Inflammatory macrophage treated with lipopolysaccharide for 4 hours (primary cell): Measurements from ENCODE around the gene ITK.
A peak's percentile ranks its signal among the peaks of the same experiment; 100 is the strongest.
"Not testable (repeated sequence)": the region's sequence is repeated elsewhere in the genome, so short reads cannot be mapped to it uniquely, and the experiment has no call there.

Experiments
- DNase-seq: peaks from one replicate; pipeline ENCODE4 v3.0.0-alpha.2; 2020

The ITK gene

GRCh38 chr5:157168286-157168685 is 12.4 kb upstream of the ITK start:
- no peak for DNase-seq

GRCh38 chr5:157172403-157172802 is 8.2 kb upstream of the ITK start:
- no peak for DNase-seq

GRCh38 chr5:157175071-157175612 is 5.5 kb upstream of the ITK start:
- DNase-seq, result no peak

GRCh38 chr5:157177953-157178352 is 2.7 kb upstream of the ITK start:
- peak; percentile 3 for DNase-seq

GRCh38 chr5:157178966-157179365 is 1.7 kb upstream of the ITK start:
- DNase-seq, result no peak

- DNase-seq, result no peak
Observed at GRCh38 chr5:157182143-157182757, 1.6 kb downstream of the ITK start.

GRCh38 chr5:157184117-157184670 is 3.6 kb downstream of the ITK start:
- no peak for DNase-seq

GRCh38 chr5:157185122-157185521 is 4.5 kb downstream of the ITK start:
- not testable (repeated sequence) for DNase-seq

GRCh38 chr5:157186309-157187045 is 5.8 kb downstream of the ITK start:
- no peak for DNase-seq

GRCh38 chr5:157187046-157187754 is 6.6 kb downstream of the ITK start:
- no peak for DNase-seq

- DNase-seq, result no peak
Observed at GRCh38 chr5:157188270-157188669, 7.6 kb downstream of the ITK start.

- no peak for DNase-seq
Observed at GRCh38 chr5:157189223-157189622, 8.6 kb downstream of the ITK start.

- no peak for DNase-seq
Observed at GRCh38 chr5:157193699-157194424, 13.2 kb downstream of the ITK start.

- DNase-seq, result no peak
Observed at GRCh38 chr5:157196045-157196444, 15.4 kb downstream of the ITK start.

- no peak for DNase-seq
Observed at GRCh38 chr5:157197086-157197485, 16.4 kb downstream of the ITK start.

- no peak for DNase-seq
Observed at GRCh38 chr5:157198277-157198986, 17.8 kb downstream of the ITK start.

- no peak for DNase-seq
Observed at GRCh38 chr5:157201857-157202256, 21.2 kb downstream of the ITK start.

- DNase-seq, result no peak
Observed at GRCh38 chr5:157203417-157203816, 22.8 kb downstream of the ITK start.

- peak; percentile 73 for DNase-seq
Observed at GRCh38 chr5:157204765-157205164, 24.1 kb downstream of the ITK start.

- no peak for DNase-seq
Observed at GRCh38 chr5:157205708-157206107, 25.1 kb downstream of the ITK start.

- DNase-seq, result peak; percentile 20
Observed at GRCh38 chr5:157210652-157211051, 30.0 kb downstream of the ITK start.

- DNase-seq, result peak; percentile 62
Observed at GRCh38 chr5:157212307-157212706, 31.7 kb downstream of the ITK start.
